CD1c-positive myeloid dendritic cell (primary cell): Measurements from ENCODE around the gene NUP85.
"Not testable (repeated sequence)": the region's sequence is repeated elsewhere in the genome, so short reads cannot be mapped to it uniquely, and the experiment has no call there.

Source experiments
- DNase-seq: peaks from one replicate; pipeline ENCODE4 v3.0.0-alpha.2; 2016; ENCODE audit errors: extremely low spot score

The NUP85 gene

DNA sequence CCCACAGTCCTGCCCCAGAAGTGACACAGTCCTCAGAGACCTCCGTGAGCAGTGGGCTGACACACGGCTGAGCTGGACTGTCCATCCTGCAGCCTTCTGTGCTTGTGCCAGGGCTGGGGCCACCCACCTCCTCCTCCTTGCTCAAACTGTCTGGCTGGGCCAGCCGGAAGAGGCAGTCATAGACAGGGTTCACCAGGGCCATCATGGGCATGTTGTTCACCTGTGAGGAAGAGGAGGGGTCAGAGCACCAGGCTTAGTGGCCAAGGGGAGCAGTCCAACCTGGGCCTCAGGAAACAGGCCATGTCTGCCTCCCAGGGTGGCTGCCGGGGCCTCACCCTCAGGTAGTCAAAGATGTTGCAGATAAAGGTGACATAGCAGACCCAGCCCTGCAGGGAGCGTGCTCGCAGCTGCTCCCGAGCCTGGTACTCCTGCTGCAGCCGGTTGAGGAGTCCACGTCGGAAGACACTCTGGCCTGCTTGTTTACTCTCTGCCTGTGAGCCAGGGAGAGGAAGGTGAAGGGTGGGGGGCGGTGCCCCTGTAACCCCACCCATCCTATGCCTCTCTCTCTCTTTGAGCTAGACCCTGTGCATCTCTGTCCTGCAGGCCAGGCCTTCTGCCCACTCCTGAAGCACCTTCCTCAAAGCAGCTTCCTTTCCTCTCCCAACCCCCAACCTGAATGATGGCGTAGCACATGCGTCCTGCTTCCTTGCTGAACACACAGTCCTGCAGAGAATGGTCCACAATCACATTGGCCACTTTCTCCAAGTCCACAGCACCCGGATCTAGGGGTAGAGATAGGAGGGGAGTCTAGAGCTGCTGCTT, 62.1 kb downstream of the NUP85 start:
- peak; percentile 73 for DNase-seq

DNA sequence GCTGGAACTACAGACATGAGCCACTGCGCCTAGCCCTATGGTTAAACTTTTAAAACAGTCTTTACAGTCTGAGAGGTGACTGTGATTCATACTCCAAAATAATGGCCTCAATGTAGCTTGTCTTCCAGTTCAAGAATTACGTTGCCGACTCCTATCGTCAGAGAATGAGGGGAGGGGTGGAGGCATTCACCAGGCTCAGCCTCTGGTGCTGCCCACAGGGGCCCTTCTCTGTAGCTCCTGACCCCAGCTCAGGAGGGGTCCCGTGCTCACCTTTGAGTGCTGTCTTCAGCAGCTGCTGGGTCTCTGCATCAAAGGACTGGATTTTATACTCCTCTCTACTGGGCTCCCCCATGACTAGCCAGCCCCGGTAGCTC, 64.4 kb downstream of the NUP85 start:
- peak; percentile 19 for DNase-seq

DNA sequence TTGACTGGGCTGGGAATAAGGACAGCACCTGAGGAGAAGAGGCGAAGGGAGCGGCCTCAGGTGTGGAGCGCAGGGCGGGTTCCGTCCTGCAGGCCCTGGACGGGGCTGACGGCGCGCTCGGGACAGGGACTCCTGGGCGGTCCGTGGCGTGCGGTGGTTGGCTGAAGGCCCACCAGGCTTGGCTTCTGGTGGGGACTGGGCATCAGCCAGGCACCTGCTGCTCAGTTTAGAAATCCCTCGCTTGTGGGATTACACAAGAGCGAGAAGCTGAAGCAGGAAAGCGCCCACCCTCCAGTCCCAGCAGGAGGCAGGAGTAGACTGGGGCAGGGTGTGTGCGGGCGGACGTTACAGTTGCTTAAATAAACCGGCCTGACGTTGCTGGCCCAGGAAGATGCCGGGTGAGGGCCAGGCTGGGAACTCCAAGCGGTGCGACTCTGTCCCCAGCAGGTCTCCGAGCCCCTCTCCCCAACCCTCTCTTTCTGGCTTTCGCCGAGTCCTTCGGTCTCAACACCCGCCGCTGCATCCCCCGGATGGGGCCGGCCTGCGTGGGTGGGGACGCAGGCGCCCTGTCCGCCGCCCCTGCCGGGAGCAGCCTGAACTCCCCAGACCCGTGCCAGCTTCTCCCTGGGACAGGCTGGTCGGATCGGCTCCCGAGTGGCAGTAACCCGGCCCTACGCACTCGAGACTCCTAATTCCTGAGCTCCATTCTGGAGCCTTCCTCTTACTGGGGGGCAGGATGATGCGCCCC, 64.9 kb downstream of the NUP85 start:
- DNase-seq = peak; percentile 85

DNA sequence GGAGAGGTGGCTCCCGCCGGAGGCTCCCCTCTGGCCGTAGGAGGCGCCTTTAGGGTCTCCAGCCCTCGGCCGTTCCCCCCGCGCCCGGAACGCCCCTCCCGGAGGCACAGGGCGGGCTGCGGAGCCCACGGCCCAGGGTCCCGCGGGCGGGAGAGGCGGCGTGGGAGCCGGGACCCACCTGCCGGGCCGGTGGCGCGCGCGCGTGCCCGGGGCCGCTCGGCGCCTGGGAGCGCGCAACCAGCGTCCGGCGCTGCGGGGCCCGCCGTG, 65.4 kb downstream of the NUP85 start, which contains the start of gene MIF4GD:
MIF4GD (minus strand) TSS at position 266 of the 267 bp plus-strand sequence. CDS start 1,036 bp downstream, outside the sequence.
- DNase-seq = no peak

DNA sequence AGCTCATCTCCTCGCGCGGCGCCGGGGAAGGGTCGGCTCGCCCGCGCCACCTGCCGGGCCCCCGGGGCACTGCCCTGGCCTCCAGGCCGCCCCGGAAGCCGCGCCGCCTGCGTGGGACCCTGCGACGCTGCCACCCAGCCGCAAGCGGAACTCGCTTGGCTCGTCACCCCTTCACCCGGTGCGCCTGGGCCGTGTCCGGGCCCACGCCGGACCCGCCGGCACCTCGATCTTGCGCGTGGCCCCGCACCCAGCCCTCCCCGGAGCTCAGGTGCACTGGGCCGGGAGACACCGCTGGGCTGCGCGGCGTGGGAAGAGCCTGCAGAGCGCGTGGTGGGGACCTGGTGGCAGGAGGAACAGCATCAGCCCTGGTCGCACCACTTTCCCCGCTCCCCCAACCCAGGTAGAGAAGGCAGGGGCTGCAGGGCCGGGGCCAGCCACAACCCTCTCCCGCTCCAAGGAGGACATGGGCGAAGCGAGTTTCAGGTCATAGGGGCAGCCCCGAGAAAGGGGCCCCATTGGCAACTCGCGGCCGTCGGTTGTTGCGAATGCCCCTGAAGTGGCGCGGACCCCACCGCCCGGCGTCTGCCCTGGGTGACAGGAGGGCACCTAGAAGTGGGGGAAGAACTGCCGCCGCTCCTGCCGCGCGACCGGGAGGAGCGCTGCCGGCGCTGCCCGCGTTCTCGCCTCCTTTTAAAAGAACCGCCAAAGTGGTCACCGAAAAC, 65.9 kb downstream of the NUP85 start:
- peak; percentile 97 for DNase-seq

DNA sequence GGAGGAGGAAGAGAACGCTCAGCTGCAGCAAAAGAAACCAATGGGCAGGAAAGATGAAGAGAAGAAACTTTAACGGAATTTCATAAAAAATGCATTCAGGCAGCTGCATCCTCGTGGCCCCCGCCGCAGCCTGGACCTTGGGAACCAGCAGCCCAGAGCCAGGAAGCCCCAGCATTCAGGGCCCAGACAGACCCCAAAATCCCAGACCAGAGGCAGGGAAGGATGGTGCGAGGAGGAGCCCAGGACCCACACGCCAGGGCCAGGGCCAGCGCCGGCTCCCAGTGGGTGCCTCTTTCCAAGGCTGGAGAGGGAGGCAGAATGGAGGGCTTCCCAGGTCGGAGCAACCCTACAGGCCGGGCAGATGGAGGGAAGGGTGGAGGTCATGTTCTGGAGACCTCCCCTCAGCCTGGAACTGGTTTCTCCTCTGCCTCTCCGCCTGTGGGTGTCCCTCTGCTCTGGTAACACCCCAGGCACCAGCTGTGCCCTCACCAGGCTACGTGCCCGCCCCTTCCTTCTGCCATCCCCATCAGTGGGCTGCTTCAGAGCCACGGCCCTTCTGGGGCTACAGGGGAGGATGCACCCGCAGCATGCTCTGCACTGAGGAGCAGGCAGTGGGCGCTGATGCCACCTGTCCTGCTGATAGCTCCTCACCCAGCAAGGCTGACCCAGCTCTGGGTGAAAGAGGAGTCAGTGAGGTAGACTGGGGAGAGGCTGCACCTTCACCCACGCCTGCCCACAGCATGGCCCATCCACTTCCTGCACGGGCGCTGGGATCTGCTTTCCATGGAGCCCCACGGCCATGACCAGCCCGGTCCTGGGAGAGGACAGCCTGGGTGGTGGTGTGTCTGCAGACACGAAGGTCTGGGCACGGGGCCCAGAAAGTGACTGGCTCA, 66.7 kb downstream of the NUP85 start:
- peak; percentile 26 for DNase-seq

DNA sequence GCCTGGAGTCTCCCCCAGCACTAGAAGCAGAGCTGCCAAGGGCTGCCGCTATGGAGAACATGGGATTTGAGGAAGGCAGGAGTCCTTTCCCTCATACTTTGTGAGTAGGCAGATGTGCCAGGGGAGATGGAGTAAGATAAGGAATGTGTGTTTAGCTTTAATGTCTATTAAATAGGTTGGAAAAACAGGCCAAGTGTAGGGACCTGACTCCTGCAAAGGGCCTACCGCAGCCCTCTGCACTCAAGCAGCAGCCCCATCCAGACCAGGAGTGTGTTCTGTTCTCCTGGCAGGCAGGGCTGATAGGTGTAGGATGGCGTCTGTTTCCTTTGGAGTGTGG, 67.3 kb downstream of the NUP85 start:
- no peak for DNase-seq

DNA sequence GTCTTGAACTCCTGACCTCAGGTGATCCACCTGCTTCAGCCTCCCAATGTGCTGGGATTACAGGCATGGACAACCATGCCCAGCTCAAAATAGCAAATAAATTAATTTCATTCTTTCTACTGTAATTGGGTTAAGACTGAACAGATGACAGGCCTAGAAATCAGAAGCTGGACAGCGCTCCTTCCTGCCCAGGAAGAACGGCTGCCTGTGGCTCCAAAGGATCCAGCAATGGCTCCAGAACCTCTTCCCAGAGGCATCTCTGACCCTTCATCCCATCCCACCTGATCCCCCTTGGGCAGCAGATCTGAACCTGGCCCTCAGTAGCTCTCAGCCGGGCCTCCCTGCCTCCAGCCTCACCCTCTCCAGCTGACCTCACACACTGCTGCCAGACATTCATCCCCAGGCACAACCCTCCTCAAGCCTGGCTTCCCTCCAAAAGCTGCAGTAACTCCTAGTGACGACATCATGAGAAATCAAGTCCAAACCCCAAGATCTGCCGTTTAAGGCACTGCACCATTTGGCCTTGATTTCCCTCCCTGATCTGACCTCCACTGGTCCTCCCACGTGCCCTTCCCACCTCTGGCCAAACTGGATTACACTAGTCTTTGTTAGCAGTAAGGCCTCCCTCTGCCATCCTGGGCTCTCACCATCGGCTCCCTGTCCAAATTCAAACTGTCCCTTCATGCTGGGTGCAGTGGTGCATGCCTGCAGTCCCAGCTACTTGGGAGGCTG, 68.7 kb downstream of the NUP85 start:
- no peak for DNase-seq

DNA sequence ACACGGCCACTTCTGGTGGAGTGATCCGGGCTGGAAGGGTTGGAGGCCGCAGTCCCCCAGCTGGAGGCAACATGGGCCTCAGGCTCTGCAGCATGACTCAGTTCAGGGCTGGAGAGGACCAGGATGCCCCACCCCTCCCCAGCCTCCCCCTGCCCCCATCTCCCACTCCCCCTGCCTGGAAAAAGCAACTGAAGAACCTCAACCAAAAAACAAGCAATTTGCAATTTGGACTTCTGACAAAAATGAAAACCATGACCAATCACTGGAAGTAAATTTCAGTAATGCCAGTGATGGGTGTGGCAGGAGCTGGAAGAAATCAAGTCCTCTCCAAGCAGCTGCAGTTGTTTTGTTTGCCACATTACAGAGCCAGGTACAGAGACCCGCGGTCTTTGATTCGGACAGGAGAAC, 72.2 kb downstream of the NUP85 start:
- no peak for DNase-seq

DNA sequence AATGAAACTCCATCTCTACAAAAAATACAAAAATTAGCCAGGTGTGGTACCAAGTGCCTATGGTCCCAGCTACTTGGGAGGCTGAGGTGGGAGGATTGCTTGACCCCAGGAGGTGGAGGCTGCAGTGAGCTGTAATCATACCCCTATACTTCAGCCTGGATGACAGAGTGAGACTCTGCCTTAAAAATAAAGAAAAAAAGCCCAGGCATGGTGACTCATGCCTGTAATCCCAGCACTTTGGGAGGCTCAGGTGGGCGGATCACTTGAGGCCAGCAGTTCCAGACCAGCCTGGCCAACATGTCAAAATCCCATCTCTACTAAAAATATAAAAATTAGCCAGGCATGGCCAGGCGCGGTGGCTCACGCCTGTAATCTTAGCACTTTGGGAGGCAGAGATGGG, 74.7 kb downstream of the NUP85 start:
- not testable (repeated sequence) for DNase-seq

DNA sequence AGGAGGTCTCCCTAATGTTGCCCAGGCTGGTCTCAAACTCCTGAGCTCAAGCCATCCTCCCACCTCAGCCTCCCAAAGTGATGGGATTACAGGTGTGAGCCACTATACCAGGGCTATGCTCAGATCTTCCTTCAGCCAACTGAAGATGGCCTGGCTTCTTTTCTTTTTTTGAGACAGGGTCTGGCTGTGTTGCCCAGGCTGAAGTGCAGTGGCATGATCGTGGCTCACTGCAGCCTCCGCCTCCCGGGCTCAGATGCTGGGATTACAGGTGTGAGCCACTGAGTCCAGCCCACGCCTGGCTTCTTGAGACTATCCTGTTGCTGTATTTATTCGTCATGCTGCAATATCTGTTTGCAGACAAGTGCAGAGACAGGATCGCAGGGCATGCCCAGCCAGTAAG, 79.6 kb downstream of the NUP85 start:
- DNase-seq = no peak
